Natural killer cell treated with Interleukin-12 subunit alpha and Interleukin-12 subunit beta and Interleukin-15 and Interleukin-18, amount 100 ng/mL, for 72 hours (primary cell): ENCODE results near the gene EPHA3. TPM values are rescaled to one million over a fixed set of nuclear protein-coding genes. Genes with fewer than 3 reads are reported as not detected.

Experiments used
- ATAC-seq, 2 donors: fragments of 150-1000 bp; cut with Tn5 transposase in 1 of 2; sonication (Bioruptor Pico), chemical (Tn5 transposase) in 1 of 2; 2 replicates each; pipeline ENCODE4 v1.10.0; 2021
- DNase-seq: peaks from one replicate; pipeline ENCODE4 v3.0.0; 2022; ENCODE audit warnings: low spot score
- H3K27ac Mint-ChIP-seq, 2 donors: 1 replicate in 1 of 2; 2 replicates in 1 of 2; pipeline ENCODE4 v1.8.0; 2022; ENCODE audit warnings: mixed read lengths in 2 of 2, mild to moderate bottlenecking in 1 of 2, moderate library complexity in 1 of 2
- H3K27me3 Mint-ChIP-seq, 2 donors: 1 replicate in 1 of 2; 2 replicates in 1 of 2; pipeline ENCODE4 v1.8.0; 2022; ENCODE audit warnings: mixed read lengths in 2 of 2
- H3K36me3 Mint-ChIP-seq: one replicate; pipeline ENCODE4 v1.8.0; 2022; ENCODE audit warnings: mixed read lengths
- H3K4me1 Mint-ChIP-seq, 2 donors: 1 replicate in 1 of 2; 2 replicates in 1 of 2; pipeline ENCODE4 v1.8.0; 2022; ENCODE audit warnings: low read depth in 2 of 2, mixed read lengths in 2 of 2, mild to moderate bottlenecking in 1 of 2
- H3K4me3 Mint-ChIP-seq: one replicate; pipeline ENCODE4 v1.8.0; 2022; ENCODE audit warnings: mixed read lengths
- H3K9me3 Mint-ChIP-seq: 2 replicates; pipeline ENCODE4 v1.8.0; 2022; ENCODE audit warnings: mixed read lengths
- total RNA-seq, 2 donors: library from RNA; stranded (reverse); gene quantifications; one replicate each; pipeline ENCODE4 v1.2.3, GENCODE V29; 2022

The EPHA3 gene
- total RNA-seq, 2 donors from 2014 or later, result not detected

DNA sequence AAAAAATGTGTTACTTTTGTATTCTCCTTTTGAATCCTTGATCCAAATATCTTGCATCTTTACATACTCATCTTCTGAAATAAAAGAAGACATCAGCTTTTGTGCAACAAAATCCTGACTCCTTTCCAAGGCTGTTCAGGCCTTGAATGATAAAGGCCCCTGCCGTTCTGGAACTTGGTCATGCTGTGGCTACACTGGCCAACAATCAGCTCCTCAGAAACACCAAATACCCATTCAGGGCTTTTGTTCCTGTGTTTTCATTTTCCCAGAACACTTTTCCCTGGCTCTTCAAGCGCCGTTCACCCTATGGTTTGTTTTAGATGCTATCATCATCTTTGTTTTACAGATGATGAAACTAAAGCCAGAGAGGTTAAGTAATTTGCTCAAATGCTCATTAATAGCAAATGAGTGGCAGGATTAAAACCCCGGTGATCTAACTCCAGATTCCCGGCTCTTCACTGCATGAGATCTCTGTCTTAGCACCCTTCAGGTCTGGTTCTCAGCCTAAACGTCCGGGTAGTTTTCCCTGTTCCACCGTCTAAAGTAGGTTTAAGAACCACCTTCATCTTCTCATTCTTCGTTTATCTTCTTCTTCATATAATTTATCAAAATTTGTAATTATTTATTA is 58.3 kb downstream of the EPHA3 start:
- Mint-ChIP-seq H3K4me3 (no peak overlapping the region), H3K27me3 (no peaks in the 10 kb centered on the region), H3K4me1 (no peaks in the 10 kb centered on the region), H3K9me3 (peaks cover 5% of the 10 kb centered on the region), H3K36me3 (no peaks in the 10 kb centered on the region), H3K27ac (no peak overlapping the region)
- ATAC-seq, result no peak
- no peak for DNase-seq

DNA sequence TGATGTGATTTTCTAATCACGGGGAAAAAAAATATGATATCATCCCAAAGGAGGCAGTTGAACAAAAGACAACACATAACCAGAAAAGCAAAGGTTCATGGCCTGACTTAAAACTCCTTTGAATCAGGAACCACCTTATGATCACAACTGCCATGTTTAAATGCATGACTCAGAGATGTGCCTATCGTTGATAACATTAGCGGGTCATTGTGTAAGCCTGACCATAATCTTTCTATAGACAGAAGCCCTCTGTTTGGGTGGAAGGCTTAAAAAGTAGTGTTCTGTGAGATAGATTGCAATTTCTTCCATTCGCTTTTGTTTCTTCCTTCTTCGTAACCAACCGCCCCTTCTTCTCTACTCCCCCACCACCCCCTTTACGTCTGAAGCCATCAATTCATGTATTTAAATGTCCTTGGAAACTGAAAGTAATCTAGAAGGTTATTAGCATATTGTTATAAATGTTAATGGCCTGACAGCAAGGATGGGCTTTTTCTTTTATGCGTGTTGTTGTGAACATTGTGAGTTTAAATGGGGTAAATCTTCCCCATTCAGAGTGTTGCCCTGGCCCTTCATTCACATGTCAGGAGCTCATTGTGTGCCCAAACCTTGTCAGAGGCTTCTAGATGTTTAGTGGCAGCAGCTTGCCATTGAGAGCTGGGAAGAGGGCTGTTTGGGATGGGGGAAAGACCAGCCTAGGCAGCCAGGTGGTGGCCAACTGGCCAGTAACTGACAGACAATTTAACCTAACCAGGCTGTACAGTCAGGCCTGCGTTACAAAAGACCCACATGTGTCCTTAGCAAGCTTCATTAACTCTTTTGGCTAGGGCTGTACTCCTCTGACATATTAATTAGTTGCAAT is 64.5 kb downstream of the EPHA3 start:
- Mint-ChIP-seq H3K27ac (no peak overlapping the region), H3K4me1 (no peaks in the 10 kb centered on the region), H3K4me3 (no peak overlapping the region), H3K36me3 (no peaks in the 10 kb centered on the region), H3K27me3 (no peaks in the 10 kb centered on the region), H3K9me3 (no peaks in the 10 kb centered on the region)
- ATAC-seq (no peak), DNase-seq (no peak)

DNA sequence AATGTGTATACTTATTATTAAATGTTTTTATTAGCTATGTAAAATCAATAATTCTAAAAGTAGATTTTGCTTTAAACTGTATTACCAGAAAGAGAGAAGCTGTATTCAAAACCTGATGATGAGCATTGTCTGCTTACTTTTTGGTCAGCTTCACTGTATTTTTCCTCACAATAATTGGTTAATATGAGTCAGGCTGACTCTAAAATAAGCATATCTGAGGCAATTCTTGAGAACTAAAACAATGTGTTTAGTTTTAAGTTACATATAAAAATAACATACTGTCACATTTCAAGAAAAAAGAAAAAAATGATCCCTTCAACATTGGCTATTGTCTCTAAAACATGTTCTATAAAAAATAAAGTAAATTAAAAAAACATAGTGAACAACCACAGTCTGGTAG is 66.1 kb downstream of the EPHA3 start:
- H3K36me3 Mint-ChIP-seq, result no peaks in the 10 kb centered on the region
- ATAC-seq, result no peak
- DNase-seq, result no peak

DNA sequence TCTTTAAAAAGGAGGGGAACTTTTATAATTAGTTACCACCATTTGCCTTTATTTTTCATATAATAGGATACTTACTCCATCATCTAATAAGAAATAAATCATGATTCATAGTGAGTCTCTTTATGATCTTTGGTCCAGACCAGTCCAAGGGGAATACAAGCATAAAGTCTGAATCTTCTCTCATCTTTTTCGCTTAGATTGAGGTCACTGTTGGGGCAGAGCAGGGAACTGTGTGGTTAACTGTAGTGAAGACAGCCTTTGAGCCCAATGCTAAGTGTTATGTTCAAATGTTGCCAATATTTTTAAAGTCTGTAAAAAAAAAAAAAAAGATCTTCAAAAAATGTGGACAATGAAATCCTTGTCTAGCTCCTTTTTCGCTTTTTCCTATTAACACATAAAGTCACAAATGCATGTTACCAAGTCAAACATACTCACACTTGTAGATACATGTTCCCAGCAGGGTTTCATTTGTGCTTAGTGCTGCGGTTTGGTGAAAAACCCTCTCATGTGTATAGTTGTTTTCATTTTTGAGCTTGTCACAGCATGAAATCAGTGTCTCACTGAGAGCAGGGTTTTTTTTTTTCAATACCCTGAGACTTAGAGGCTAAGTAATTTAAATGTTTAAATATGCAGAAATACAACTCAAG is 72.1 kb downstream of the EPHA3 start:
- ATAC-seq (no peak), DNase-seq (no peak)
- H3K4me1 Mint-ChIP-seq, result no peaks in the 10 kb centered on the region
- peaks cover 3% of the 10 kb centered on the region for H3K9me3 Mint-ChIP-seq
- H3K27me3 Mint-ChIP-seq, result no peaks in the 10 kb centered on the region
- no peak overlapping the region for H3K4me3 Mint-ChIP-seq
- no peaks in the 10 kb centered on the region for H3K36me3 Mint-ChIP-seq
- H3K27ac Mint-ChIP-seq, result no peak overlapping the region

More for the DNA sequence above, 66.1 kb downstream of the EPHA3 start:
- H3K27ac Mint-ChIP-seq, result no peak overlapping the region
- no peaks in the 10 kb centered on the region for H3K9me3 Mint-ChIP-seq
- no peak overlapping the region for H3K4me3 Mint-ChIP-seq
- H3K4me1 Mint-ChIP-seq, result no peaks in the 10 kb centered on the region
- no peaks in the 10 kb centered on the region for H3K27me3 Mint-ChIP-seq

DNA sequence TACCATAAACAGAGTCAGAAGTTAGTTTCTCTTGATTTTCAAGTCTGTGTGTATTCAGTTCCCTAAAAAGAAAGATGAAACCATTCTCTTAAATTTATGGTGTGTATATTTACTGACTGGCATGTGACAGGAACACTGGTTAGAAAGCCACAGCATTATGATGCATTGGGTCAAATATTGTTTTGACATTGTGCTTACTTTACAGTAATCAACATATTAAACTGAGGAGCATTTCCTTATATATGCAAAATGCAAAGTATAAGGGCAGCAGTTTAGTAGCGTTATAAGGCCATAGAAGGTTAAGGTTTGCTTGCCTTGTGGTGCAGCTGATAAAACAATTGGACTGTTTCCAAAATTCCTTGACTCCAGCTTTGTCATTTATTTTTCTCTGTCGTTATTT is 72.9 kb downstream of the EPHA3 start:
- H3K4me3 Mint-ChIP-seq, result no peak overlapping the region
- DNase-seq (no peak), ATAC-seq (no peak)
- H3K27ac Mint-ChIP-seq, result no peak overlapping the region
- H3K9me3 Mint-ChIP-seq, result peaks cover 3% of the 10 kb centered on the region
- no peaks in the 10 kb centered on the region for H3K4me1 Mint-ChIP-seq
- H3K27me3 Mint-ChIP-seq, result no peaks in the 10 kb centered on the region
- H3K36me3 Mint-ChIP-seq, result no peaks in the 10 kb centered on the region

DNA sequence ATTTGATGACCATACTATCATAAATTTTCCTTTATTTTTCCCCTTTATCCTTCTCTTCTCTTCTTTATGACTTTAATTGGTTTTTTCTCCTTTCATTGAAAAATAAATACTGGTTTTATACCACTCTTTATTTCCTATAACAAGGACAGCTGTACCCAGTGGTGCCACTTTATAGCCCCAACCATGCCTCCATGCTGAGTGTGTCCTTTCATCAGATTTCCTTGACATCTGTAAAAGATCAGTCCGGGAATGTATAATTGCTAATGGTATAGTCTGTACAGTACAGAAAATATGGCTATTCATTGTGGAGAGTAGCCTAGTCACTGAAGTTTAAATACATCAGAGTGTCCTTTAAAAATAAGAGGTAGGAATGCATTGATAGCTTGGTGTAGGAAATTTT is 74.6 kb downstream of the EPHA3 start:
- H3K4me3 Mint-ChIP-seq, result no peak overlapping the region
- H3K4me1 Mint-ChIP-seq, result no peaks in the 10 kb centered on the region
- H3K9me3 Mint-ChIP-seq, result peaks cover 10% of the 10 kb centered on the region
- no peak for ATAC-seq
- H3K27me3 Mint-ChIP-seq, result no peaks in the 10 kb centered on the region
- no peaks in the 10 kb centered on the region for H3K36me3 Mint-ChIP-seq
- no peak overlapping the region for H3K27ac Mint-ChIP-seq
- DNase-seq, result no peak

DNA sequence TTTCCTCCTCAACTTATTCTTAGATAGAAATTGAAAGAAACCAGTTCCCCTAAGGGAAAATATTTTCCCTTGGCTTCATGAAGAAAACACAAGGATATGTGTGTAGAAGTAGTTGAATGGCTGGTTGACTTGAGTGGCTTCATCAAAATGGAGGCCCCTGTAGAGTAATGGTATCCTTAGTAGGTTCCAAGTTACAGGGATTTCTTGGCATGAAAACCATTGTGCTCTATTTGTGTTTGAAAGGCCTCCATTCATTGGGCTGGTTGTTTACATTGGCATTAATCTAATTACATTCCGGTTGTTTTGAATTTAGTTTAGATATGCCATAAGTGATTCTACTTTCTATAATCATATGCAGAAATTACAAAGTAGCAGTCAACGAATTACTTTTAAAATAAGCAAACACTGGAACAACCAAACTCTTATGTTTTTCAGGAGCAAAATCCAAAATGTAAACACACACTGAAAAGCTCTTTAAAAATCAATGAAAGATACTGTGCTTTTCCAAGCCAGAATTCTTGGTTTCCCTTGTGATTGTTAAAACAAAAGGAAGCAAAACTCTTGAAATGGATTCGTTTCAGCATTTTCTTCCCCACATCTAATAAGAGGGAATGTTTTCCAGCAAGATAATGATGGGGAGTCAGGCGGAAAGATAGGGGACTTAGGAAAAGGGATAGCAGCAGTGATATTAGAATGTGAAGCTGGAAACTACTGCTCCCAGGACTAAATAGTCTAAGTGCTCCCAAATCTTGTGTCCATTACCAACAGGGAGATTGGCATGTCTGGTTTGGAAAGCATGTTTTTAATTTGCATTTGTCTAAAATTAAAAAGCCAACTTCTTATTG is 77.0 kb downstream of the EPHA3 start:
- Mint-ChIP-seq H3K4me3 (no peak overlapping the region), H3K9me3 (peaks cover 16% of the 10 kb centered on the region), H3K4me1 (no peaks in the 10 kb centered on the region), H3K27me3 (no peaks in the 10 kb centered on the region), H3K27ac (no peak overlapping the region), H3K36me3 (no peaks in the 10 kb centered on the region)
- DNase-seq, result no peak
- no peak for ATAC-seq

DNA sequence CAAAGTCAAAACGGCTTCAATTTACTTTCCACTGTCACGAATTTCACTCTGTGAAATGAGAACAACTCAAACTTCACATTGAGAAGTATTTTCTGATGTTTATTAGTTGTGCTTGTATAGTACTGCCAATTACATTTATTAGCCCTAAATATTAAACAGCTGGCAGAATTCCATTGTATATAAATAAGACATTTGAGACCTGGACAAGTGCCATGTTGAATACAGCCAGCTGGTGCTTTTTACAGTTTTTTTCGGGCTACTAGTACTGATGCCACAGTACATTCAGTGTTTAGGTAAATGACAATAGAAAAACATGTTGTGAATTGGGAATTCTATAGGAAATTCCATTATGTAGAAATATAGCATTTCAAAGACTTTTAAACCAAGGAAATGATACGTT is 79.0 kb downstream of the EPHA3 start:
- Mint-ChIP-seq H3K36me3 (no peaks in the 10 kb centered on the region), H3K27ac (no peak overlapping the region), H3K4me1 (no peaks in the 10 kb centered on the region), H3K27me3 (no peaks in the 10 kb centered on the region), H3K9me3 (peaks cover 21% of the 10 kb centered on the region), H3K4me3 (no peak overlapping the region)
- DNase-seq, result no peak
- no peak for ATAC-seq

DNA sequence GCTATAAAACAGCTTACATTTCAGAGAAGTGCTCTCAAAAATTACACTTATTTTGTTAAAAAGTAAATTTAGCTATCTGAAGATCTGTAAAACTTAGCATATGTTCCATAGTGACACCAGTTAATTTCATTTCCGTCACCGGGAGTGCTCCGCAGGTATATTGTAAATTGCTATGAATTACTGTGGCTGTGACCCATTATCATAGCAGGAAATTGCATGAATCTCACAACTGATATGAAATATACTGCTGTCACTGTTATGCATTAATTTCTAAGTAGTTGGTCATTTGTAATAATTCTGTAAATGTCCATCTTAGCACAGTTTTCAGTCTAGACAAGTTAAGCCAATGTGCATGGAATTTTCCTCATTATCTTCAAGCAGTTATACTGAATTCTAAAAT is 91.2 kb downstream of the EPHA3 start:
- Mint-ChIP-seq H3K4me3 (no peak overlapping the region), H3K27ac (no peak overlapping the region), H3K27me3 (no peaks in the 10 kb centered on the region), H3K36me3 (no peaks in the 10 kb centered on the region), H3K9me3 (peaks cover 20% of the 10 kb centered on the region), H3K4me1 (peaks cover 0 to 3% of the 10 kb centered on the region in 2 donors)
- DNase-seq (no peak), ATAC-seq (no peak)

DNA sequence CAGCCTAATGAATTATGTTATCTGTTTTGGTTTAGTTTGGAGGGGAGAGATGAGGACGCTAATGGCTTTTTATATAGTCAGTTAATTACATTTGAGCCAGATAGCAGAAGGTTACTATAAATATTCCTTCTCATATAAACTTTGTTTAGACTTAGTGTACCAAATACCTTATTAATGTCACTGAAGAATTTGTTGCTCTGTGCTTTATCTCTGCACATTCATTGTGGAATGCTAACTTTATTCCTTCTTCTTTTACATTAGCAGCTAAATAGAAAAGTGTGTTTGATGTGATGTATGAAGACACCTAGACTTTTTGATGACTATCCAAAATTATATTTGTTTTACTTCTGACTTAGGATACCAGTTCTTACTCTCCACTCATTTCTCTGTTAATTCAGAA is 105.2 kb downstream of the EPHA3 start:
- no peaks in the 10 kb centered on the region for H3K27me3 Mint-ChIP-seq
- ATAC-seq (no peak), DNase-seq (no peak)
- H3K4me3 Mint-ChIP-seq, result no peak overlapping the region
- H3K9me3 Mint-ChIP-seq, result peaks cover 6% of the 10 kb centered on the region
- H3K27ac Mint-ChIP-seq, result no peak overlapping the region
- no peaks in the 10 kb centered on the region for H3K4me1 Mint-ChIP-seq
- H3K36me3 Mint-ChIP-seq, result no peaks in the 10 kb centered on the region

DNA sequence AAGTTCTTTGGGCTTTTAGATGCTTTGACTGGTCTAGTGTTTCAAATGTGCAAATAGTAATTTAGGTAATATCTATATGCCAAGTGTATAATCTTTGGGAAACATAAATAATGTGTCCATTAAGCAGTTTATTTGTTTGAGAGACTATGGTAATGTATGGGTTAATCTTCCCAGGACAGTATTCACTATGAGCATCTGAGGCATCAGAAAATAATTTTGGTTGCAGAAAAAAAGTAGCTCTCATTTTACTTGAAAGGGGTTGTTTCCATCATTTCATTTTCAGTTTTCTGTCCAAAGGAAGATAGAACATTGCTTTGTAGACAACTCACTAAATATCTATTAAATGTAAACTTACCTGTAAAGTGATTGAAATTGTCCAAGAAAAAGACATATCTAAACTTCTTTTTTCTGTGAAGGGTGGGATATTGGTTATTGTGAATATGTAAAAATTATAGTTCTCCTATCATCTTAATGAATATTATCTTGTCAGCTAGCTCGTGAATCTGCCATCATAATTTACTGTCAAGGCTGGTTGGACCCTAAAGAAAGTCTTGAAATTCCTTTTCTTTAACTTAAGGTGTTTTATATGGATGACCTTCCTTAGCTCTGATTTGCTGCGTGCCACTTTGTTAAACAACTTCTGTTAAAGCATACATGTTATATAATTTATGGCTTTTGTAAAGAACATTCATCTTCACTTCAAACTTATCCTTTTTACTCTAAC is 108.8 kb downstream of the EPHA3 start:
- H3K36me3 Mint-ChIP-seq, result no peaks in the 10 kb centered on the region
- ATAC-seq (no peak), DNase-seq (no peak)
- peaks cover 6% of the 10 kb centered on the region for H3K9me3 Mint-ChIP-seq
- no peak overlapping the region for H3K27ac Mint-ChIP-seq
- H3K4me3 Mint-ChIP-seq, result no peak overlapping the region
- H3K27me3 Mint-ChIP-seq, result no peaks in the 10 kb centered on the region
- no peaks in the 10 kb centered on the region for H3K4me1 Mint-ChIP-seq

DNA sequence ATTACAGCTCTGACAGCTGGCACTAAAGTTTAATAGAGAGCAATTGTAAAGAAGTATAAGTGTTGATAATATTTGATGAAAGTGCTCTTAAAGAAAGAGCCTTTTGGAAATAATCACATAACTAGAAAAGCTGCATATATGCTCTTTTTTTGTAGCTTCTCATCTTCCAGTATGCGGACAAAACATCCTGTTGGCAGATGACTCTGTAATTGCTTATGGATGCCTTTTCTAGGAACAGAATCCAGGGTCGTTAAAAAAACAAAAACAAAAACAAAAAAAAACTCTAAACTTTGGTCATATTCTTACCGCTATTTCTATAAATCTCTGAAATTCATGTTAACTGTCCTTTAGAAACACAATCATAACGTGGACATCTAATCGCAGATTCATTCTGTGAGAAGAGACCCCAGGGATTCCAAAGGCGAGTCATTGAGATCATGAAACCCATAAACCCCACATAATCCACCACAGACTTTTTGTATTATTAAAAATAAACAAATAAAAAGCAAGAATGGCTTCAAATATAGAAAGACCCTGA is 109.8 kb downstream of the EPHA3 start:
- ATAC-seq (no peak), DNase-seq (no peak)
- Mint-ChIP-seq H3K27me3 (no peaks in the 10 kb centered on the region), H3K4me3 (no peak overlapping the region), H3K36me3 (no peaks in the 10 kb centered on the region), H3K4me1 (no peaks in the 10 kb centered on the region), H3K9me3 (peaks cover 3% of the 10 kb centered on the region), H3K27ac (no peak overlapping the region)

DNA sequence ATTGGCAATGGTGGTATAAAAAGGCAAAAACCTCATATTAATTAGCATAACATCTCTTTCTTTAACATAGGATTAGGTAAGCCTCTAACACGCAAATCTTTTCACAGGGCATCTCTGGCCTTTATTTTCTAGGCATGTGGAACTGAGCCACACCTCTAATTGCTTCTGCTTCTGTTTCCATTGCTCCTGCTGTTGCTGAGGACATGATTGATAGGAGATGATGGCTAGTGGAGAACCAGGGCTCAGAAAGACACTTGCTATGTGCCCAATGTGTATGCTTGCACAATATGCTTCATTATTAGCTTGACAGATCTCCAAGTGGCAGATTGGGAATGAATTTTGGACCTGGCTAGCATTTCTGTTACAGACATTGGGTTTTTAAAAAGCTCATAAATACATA is 114.5 kb downstream of the EPHA3 start:
- Mint-ChIP-seq H3K27ac (no peak overlapping the region), H3K36me3 (no peaks in the 10 kb centered on the region), H3K27me3 (no peaks in the 10 kb centered on the region), H3K9me3 (peaks cover 3% of the 10 kb centered on the region), H3K4me3 (no peak overlapping the region), H3K4me1 (no peaks in the 10 kb centered on the region)
- ATAC-seq (no peak), DNase-seq (no peak)
